GM21423 (cell line): ENCODE results near the gene APC2.
"Not testable (repeated sequence)": the region's sequence is repeated elsewhere in the genome, so short reads cannot be mapped to it uniquely, and the experiment has no call there.

ENCODE experiments used
- ATAC-seq: cut with Tn5 transposase; IDR thresholded peaks from one replicate; pipeline ENCODE4 v1.9.1; 2021; ENCODE audit warnings: mild to moderate bottlenecking, moderate library complexity; ENCODE audit not compliant: unreplicated experiment

Gene APC2

GRCh38 chr19:1427221-1427920 is 22.6 kb upstream of the APC2 start:
- ATAC-seq = no peak

- no peak for ATAC-seq
Measured at GRCh38 chr19:1428738-1429391, 21.1 kb upstream of the APC2 start.

GRCh38 chr19:1429750-1430149 is 20.2 kb upstream of the APC2 start:
- ATAC-seq = no peak

GRCh38 chr19:1430246-1430645 is 19.7 kb upstream of the APC2 start:
- no peak for ATAC-seq

- no peak for ATAC-seq
Measured at GRCh38 chr19:1431759-1432506, 18.0 kb upstream of the APC2 start.

- ATAC-seq = no peak
Measured at GRCh38 chr19:1432507-1432887, 17.4 kb upstream of the APC2 start.

- no peak for ATAC-seq
Measured at GRCh38 chr19:1433119-1434039, 16.5 kb upstream of the APC2 start.

- no peak for ATAC-seq
Measured at GRCh38 chr19:1434040-1434366, 15.9 kb upstream of the APC2 start.

GRCh38 chr19:1434577-1435060 is 15.3 kb upstream of the APC2 start:
- no peak for ATAC-seq

GRCh38 chr19:1435378-1435989 is 14.4 kb upstream of the APC2 start:
- no peak for ATAC-seq

GRCh38 chr19:1437609-1438008 is 12.3 kb upstream of the APC2 start:
- no peak for ATAC-seq

GRCh38 chr19:1438035-1438932 is 11.6 kb upstream of the APC2 start, which contains the start of gene RPS15:
Gene RPS15, plus strand, starts transcription at chr19:1438396. Its CDS starts 30 bp downstream, at chr19:1438426.
- ATAC-seq = peak; percentile 86

- no peak for ATAC-seq
Measured at GRCh38 chr19:1438933-1439354, 11.0 kb upstream of the APC2 start.

- ATAC-seq = not testable (repeated sequence)
Measured at GRCh38 chr19:1439525-1440417, 10.2 kb upstream of the APC2 start.

- ATAC-seq = no peak
Measured at GRCh38 chr19:1440418-1440801, 9.5 kb upstream of the APC2 start.

GRCh38 chr19:1441022-1441426 is 8.9 kb upstream of the APC2 start:
- no peak for ATAC-seq

GRCh38 chr19:1441677-1442438 is 8.1 kb upstream of the APC2 start:
- ATAC-seq = no peak
